EL (cell line): ENCODE results near the gene CPSF3.
"Not testable (repeated sequence)": the region's sequence is repeated elsewhere in the genome, so short reads cannot be mapped to it uniquely, and the experiment has no call there.

ENCODE experiments used
- DNase-seq: peaks from one replicate; pipeline ENCODE4 v3.0.0-alpha.2; 2016

CPSF3 gene

DNA sequence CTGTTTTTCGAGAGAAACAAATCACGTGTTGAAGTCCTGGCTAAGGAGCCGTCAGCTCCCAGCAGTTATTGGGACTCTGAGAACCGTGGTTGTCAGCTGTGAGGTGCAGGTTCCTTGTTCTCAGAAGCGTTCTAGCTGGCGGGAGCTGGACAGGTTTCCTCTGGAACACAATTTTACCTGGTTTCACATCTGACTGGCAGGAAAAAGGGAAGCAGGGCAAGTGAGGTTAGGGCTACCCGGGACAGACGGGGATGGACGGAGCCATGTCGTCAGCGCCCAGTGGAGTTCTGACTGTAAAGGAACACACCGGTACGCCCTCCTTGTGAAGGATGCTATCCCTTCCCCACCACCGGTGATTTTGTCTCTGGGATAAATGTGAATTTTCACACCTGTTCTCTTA lies 26.3 kb upstream of the CPSF3 start:
- DNase-seq = no peak

DNA sequence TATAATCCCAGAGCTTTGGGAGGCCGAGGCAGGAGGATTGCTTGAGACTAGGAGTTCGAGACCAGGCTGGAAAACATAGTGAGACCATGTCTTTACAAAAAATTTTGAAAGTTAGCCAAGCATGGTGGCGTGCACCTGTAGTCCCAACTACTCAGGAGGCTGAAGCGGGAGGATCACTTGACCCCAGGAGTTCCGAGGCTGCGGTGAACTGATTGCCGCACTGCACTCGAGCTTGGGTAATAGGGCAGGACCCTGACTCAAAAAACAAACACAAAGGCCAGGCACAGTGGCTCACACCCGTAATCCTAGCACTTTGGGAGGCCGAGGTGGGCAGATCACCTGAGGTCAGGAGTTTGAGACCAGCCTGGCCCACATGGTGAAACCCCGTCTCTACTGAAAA lies 25.2 kb upstream of the CPSF3 start:
- not testable (repeated sequence) for DNase-seq

DNA sequence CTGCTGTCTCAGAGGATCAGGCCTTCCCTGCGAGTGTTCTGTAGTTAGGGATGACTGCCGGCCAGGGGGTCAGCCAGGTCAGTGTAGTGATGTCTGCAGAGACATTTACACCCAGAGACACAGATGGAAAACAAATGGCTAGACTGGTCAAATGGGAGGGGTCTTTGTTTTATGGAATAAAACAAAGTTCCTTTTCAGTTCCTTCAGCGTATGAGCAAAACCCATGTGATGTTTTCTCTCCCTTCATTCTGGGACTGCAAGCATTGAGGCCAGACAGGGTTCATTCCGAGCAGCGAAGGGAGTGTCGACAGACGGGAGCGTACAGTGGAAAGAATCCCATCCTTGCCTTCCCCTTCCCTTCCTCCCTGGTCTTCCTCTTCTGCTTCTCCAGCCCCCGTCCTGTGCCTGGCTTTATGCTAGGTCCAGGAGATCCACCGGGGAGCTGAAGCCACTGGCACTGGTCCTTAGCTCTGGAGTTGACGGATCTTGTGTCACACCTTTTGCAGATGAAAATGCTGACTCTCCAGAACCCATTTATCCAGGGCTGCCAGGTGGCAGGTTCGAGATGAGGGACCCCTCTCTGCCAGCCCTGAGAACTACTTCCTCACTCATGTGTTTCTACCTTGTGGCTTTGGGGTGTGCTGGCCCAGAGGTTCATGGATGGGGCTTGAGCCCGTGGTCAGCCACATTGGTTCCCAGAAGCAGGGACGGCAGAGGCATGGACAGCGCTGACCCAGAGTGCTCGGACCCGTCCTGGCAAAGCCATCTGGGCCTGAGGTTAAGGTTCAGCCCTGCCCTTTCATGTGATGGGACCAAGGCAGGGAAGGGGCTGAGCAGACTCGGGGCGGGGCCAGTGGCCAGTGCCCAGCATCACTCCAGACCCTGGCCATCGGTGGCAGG lies 24.3 kb upstream of the CPSF3 start:
- DNase-seq = no peak

DNA sequence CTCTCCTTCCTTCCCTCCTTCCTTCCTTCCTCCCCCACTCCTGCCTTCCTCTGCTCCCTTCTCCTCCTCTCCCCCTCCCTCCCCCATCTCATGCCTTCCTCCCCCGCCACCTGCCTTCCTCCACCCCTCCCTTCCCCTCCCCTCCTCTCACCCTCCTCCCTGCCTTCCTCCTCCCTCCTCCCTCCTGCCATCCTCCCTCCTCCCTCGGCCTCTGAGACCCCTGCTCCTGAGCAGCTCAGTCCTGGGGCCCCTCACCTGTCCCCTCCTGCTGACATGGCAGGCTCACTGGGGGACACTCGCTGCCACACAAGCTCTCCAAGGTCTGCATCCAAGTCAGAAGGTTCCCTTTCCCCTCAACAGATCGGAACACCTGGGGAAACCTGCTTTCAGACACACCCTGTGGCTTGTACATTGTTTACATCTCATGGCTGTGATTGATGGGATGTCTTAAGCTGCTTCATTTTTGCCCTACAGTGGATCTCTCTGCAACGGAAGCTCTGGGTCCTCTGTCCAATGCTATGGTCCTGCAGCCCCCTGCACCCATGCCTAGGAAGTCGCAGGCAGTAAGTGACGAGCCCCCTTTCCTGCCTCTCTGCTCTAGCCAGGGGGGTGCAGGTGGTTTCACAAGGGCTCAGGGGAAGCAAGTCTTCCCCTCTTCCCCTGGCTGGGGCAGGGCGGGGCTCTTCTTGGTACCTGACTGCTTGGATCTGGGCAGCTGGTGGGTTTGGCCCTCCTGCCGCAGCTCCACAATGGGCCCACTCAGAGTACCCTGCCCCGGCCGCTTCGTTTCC lies 23.0 kb upstream of the CPSF3 start:
- no peak for DNase-seq

DNA sequence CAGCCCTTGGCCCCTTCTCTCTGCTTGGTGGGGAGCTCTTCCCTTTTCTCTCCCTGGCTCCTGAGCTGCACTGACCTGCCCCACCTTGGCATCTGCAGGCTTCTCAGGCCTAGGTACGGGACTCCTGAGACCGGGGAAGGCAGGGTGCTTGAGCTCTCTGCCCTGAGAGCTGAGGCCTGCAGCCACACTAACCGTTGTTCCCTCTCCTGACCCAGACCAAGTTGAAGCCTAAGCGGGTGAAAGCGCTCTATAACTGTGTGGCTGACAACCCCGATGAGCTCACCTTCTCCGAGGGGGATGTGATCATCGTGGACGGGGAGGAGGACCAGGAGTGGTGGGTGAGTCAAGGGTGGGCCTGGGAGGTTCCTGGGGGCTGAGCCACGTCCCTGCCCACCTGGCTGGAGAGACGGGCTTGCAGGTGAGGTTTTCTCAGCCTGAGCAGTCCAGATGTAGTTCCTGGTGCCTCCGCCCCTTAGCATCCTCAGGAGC lies 22.4 kb upstream of the CPSF3 start:
- no peak for DNase-seq

DNA sequence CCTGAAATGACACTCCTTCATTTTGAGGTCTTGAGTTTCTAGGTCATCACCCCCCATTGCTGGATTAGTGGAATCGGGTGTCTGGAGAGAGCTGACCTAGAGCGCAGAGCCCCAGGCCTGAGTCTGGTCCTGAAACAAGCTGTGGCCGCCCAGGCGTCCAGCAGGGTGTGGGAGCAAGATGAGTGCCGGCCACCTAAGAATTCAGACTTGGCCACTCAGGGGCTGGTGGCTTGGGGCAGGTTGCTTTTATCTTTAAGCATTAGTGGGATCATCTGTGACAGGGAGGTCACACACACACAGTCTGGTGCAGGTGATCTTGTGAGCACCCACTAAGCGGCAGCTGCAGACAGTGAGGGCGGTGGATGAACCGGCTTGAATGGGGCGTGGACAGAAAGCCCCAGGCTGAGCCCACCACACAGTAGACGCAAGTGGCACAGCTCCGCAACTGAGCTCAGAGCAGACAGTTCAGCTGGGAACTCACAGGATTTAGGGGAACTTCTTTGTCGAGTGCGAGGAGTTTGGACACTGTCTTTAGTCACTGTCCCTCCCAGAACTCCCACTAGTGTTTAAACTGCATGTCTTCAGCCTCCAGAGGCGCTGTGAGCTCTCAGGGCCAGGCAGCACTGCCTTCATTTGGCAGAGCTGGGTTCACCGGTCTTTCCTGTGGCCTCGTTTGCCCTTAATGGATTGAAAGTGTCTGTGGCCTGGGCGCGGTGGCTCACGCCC lies 21.6 kb upstream of the CPSF3 start:
- no peak for DNase-seq

- peak; percentile 37 for DNase-seq
These were observed 19.5 kb upstream of the CPSF3 start for GRCh38 chr2:9403924-9404323.

- DNase-seq = no peak
These were observed 19.0 kb upstream of the CPSF3 start for GRCh38 chr2:9404451-9404850.

DNA sequence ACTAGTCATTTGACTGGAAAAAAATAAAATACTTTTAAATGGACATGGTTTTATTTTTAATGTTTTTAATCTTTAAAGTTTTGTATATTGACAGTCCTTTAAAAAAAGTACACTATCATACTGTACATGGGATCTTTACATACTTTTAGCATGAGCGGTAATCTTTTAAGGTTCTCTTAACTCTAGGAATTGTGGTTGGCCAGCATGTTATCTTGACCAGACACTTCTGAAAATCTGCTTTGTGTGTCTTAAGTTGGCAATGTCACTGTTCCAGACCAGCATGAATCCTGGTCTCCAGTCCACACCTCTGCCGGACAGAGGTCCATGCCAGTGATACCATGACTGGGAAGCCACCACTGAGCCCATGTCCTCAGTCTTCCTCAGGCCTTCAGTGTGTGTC lies 17.8 kb upstream of the CPSF3 start:
- peak; percentile 28 for DNase-seq

DNA sequence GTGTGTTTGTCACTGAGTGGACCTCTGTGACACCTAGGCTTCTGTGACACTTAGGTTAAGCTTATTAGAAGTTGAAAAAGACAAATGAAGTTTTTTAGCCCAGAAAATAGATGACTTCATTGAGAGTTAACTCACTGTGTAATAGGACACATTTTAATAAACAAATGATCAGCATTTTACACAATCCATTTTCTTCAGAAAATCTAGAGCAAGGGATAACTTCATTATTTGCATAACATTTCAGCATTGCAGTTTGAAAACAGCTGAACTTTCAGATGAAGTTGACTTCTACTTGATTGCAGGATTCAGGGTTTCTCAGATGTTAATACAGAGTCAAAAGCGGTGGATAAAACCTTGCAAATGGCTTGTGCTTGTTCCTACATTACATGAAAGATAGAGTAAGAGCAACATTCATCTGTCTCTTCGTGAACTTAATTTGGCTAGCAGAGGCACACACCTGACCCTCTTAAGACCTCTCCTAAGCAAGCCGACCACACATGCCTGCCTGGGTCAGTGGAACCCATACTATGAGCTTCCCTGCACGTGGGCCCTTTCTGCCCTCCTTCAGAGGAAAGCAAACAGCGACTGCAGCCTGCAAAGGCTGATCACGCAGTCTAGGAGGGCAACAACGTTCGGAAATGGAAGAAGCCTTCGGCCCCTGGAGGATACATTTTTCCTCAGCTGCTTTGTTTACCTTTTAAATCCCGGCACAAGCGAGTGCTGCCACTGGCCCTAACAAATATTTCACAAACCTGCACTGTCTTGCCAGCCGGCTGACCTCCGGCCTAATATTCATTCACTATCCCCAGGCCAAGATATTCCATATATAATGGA lies 16.7 kb upstream of the CPSF3 start:
- no peak for DNase-seq

GRCh38 chr2:9407363-9407811 lies 16.1 kb upstream of the CPSF3 start:
- DNase-seq = no peak

GRCh38 chr2:9408641-9409151 lies 14.8 kb upstream of the CPSF3 start:
- no peak for DNase-seq

GRCh38 chr2:9410108-9410507 lies 13.3 kb upstream of the CPSF3 start:
- no peak for DNase-seq

- DNase-seq = no peak
These were observed 10.7 kb upstream of the CPSF3 start for GRCh38 chr2:9412781-9413180.

DNA sequence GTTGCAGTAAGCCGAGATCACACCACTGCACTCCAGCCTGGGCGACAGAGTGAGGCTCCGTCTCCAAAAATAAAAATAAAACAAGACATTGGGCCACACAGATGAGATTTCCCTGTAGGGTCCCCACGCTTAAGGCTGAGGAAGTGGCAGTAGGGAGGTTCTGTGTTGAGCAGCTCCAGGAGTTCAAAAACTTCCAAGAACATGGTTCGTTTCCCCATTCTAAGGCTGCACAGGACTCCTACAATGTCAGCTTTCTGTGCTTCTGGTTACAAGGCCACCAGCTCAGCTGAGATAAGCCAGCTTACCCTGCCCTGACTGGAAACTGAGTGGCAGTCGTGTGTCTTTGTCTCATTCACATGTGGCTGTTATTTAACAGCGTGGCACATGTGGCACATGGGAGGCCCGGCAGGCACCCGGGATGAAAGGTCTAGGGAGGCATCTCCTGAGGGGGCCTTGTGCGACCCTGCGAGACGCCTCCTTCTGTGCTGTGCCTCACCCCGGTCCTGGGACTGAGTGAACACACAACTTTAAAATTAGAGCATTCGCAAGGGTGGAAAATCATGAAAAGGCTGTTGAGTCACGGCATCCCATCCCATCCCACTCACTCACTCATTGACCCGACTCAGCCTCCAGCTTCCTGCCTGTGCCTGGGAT lies 7.8 kb upstream of the CPSF3 start:
- DNase-seq = no peak

GRCh38 chr2:9416267-9416961 lies 7.0 kb upstream of the CPSF3 start:
- no peak for DNase-seq

GRCh38 chr2:9416962-9417316 lies 6.5 kb upstream of the CPSF3 start:
- no peak for DNase-seq

DNA sequence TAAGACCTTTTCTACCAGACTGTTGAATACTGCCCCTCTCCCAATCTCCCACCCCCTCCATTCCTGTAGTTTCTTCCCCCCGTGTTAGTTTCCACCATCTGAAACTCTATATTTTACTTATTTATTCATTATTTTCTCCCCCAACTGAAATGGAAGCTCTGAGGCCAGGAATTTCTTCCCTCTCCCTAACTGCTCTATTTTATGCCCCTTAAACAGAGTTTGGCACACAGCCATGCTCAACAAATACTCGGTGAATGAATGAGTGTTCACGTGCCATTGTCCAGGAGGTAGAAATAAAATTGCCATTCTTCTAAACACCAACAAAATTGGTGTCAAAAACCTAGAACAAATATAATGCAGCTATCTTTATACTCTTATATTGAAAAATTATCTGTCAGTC lies 5.7 kb upstream of the CPSF3 start:
- no peak for DNase-seq

DNA sequence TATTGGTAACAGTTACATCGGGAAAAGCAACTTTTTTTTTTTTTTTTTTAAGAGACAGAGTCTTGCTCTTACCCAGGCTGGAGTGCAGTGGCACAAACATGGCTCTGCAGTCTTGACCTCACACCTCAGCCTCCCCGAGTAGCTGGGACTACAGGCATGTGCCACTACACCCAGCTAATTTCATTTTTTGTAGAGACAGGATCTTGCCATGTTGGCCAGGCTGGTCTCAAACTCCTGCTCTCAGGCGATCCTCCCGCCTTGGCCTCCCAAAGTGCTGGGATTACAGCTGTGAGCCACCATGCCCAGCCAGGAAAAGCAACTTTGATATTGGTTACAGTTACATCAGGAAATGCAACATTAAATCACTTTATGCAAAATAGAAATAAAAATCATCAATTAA lies 4.7 kb upstream of the CPSF3 start:
- no peak for DNase-seq

- DNase-seq = no peak
These were observed 3.9 kb upstream of the CPSF3 start for GRCh38 chr2:9419541-9419940.

- no peak for DNase-seq
These were observed 3.0 kb upstream of the CPSF3 start for GRCh38 chr2:9420495-9420894.
